NT2/D1 (cell line): Measurements from ENCODE around the gene NCL.
A peak's percentile ranks its signal among the peaks of the same experiment; 100 is the strongest.

Experiments
- DNase-seq: peaks from one replicate; pipeline ENCODE4 v3.0.0-alpha.2; 2011; ENCODE audit warnings: low read depth, low spot score
- H3K27me3 ChIP-seq: 2 replicates; pipeline ENCODE4 v1.6.0; 2011; ENCODE audit warnings: mild to moderate bottlenecking; ENCODE audit not compliant: insufficient read length, insufficient read depth
- H3K36me3 ChIP-seq: 2 replicates; pipeline ENCODE4 v1.6.1; 2011; ENCODE audit warnings: mild to moderate bottlenecking, low read length, mixed read lengths; ENCODE audit not compliant: insufficient read depth, insufficient read length
- H3K4me1 ChIP-seq: 2 replicates; pipeline ENCODE4 v1.5.1; 2011; ENCODE audit not compliant: insufficient read depth, insufficient read length
- H3K4me3 ChIP-seq: 2 replicates; pipeline ENCODE4 v1.5.1; 2011; ENCODE audit warnings: low read depth; ENCODE audit not compliant: insufficient read length
- H3K9ac ChIP-seq: 2 replicates; pipeline ENCODE4 v1.6.0; 2011; ENCODE audit warnings: low read depth; ENCODE audit not compliant: insufficient read length
- H3K9me3 ChIP-seq: 2 replicates; pipeline ENCODE4 v1.5.1; 2011; ENCODE audit warnings: mild to moderate bottlenecking, low read length; ENCODE audit not compliant: insufficient read depth
- SUZ12 ChIP-seq: IDR thresholded peaks from 2 replicates; pipeline ENCODE4 v1.6.1; 2011; ENCODE audit not compliant: insufficient read length, insufficient read depth; ENCODE audit errors: extremely low read depth
- YY1 ChIP-seq: IDR thresholded peaks from 2 replicates; pipeline ENCODE4 v1.6.1; 2011; ENCODE audit not compliant: insufficient read length, insufficient read depth
- ZNF274 ChIP-seq: IDR thresholded peaks from 2 replicates; pipeline ENCODE4 v1.6.1; 2011; ENCODE audit warnings: mild to moderate bottlenecking, low read depth, low read length

NCL gene, protein sequence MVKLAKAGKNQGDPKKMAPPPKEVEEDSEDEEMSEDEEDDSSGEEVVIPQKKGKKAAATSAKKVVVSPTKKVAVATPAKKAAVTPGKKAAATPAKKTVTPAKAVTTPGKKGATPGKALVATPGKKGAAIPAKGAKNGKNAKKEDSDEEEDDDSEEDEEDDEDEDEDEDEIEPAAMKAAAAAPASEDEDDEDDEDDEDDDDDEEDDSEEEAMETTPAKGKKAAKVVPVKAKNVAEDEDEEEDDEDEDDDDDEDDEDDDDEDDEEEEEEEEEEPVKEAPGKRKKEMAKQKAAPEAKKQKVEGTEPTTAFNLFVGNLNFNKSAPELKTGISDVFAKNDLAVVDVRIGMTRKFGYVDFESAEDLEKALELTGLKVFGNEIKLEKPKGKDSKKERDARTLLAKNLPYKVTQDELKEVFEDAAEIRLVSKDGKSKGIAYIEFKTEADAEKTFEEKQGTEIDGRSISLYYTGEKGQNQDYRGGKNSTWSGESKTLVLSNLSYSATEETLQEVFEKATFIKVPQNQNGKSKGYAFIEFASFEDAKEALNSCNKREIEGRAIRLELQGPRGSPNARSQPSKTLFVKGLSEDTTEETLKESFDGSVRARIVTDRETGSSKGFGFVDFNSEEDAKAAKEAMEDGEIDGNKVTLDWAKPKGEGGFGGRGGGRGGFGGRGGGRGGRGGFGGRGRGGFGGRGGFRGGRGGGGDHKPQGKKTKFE

DNA sequence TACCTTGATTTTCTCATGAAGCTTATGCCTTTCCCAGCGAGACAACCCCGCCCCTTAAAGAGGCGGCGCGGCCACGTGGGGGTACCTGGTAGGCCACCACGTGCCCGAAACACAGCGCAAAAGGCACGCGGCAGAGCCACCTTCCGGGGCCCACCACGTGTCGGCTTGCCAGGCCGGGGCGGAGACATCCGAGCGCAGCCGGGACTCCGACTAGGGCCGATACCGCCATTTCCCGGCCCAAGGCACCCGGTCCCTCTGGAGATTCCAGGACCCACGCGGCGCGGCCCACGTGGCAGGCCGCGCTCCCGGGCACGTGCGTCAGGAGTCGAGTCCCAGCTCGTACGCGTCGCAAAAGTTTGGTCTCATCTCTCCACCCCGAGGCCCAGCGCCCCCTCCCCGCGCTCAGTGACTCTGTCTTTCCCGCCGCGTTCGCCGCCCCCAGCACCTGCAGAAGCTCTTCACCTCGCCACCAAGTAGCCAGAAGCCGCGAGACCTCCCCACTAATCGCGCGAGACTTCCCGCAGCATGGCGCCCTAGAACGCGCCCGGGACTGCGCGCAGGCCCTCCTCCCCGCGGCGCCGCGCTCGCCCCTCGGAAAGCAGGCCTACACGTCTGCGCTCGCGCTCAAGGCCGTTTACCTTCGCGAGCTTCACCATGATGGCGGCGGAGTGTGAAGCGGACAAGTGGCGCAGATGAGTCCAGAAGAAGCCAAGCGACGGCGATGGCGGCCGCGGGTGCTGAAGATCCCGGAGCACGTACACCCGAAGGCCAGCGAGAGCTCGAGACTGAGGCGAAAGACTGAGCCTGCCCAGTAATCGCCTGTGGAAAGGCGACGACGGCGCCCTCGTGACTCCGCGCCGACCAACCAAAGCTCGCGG is at the start of gene NCL:
NCL (minus strand) TSS at position 787 of the 878 bp plus-strand sequence; CDS start at position 656, 131 bp downstream.
- Histone ChIP-seq H3K4me3 (peak within 1 kb of the TSS; percentile 99), H3K36me3 (peaks cover 51% of the 10 kb centered on the region), H3K27me3 (no peaks in the 10 kb centered on the region), H3K4me1 (peaks cover 10% of the 10 kb centered on the region), H3K9ac (peak within 1 kb of the TSS; percentile 100), H3K9me3 (no peaks in the 10 kb centered on the region)
- no peak for TF ChIP-seq YY1
- no peak for TF ChIP-seq ZNF274
- TF ChIP-seq SUZ12, result no peak
- DNase-seq, result peak; percentile 96

DNA sequence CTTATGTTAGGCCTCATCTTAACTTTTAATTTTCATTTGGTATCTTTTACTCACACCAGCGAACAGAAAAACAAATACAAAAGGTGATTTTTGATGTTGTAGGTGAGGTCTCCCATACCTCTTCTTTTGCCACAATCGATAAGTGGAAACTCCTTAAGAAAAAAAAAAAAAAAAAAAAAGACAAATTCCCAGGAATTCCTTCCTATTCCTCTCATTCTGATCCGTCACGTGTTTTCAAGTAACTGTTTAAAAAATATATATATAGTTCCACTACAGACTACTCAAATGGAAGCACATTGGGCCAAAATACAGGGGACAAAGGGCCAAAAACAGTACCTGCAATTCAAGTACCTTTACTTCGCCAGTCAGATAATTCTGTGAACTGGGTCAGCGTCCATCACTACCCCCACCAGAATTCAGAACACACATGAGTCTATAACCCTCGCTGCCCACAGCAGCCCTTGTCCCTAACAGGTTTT is 49.5 kb upstream of the NCL start:
- Histone ChIP-seq H3K9me3 (no peaks in the 10 kb centered on the region), H3K4me1 (no peaks in the 10 kb centered on the region), H3K27me3 (no peaks in the 10 kb centered on the region), H3K36me3 (no peaks in the 10 kb centered on the region), H3K4me3 (peak overlapping the region; percentile 86), H3K9ac (peak overlapping the region; percentile 99)
- no peak for DNase-seq
- TF ChIP-seq YY1 (no peak), ZNF274 (no peak), SUZ12 (no peak)

DNA sequence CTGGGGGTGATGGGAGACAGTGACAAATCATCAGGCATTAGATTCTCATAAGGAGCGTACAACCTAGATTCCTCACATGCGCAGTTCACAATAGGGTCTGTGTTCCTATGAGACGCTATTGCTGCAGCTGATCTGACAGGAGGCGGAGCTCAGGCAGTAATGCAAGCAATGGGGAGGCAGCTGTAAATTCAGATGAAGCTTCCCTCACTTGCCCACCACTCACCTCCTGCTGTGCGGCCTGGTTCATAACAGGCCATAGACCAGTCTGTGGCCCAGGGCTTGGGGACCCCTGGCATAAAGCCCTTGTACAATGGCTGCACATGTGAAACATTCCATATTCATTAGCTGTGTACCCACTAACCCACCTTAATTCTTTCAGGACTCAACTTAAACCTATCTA is 47.9 kb upstream of the NCL start:
- TF ChIP-seq SUZ12 (no peak), ZNF274 (no peak), YY1 (no peak)
- Histone ChIP-seq H3K4me1 (no peaks in the 10 kb centered on the region), H3K36me3 (peaks cover 4% of the 10 kb centered on the region), H3K9ac (no peak overlapping the region), H3K4me3 (no peak overlapping the region), H3K27me3 (no peaks in the 10 kb centered on the region), H3K9me3 (no peaks in the 10 kb centered on the region)
- no peak for DNase-seq

DNA sequence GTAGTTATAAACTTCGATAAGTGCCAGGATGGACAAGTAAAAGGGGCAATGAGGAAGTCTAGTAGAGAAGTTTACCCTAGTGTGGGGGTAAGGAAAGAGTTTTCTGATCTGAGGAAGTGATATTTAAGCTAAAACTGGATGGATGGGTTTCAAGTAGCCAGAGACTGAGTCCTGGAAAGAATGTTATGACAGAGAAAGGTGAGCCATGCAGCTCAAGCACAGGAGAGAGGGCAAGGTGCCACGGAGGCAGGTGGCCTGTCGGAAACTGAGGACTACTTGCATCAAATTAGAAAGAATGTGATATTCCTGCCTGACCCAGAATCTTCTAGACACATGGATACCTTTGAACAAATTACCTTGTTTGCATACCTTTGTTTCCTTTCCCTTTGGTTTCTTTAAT is 39.5 kb upstream of the NCL start:
- Histone ChIP-seq H3K4me3 (no peak overlapping the region), H3K9ac (no peak overlapping the region), H3K9me3 (no peaks in the 10 kb centered on the region), H3K36me3 (peaks cover 45% of the 10 kb centered on the region), H3K4me1 (no peaks in the 10 kb centered on the region), H3K27me3 (no peaks in the 10 kb centered on the region)
- no peak for DNase-seq
- no peak for TF ChIP-seq YY1
- no peak for TF ChIP-seq ZNF274
- TF ChIP-seq SUZ12, result no peak

DNA sequence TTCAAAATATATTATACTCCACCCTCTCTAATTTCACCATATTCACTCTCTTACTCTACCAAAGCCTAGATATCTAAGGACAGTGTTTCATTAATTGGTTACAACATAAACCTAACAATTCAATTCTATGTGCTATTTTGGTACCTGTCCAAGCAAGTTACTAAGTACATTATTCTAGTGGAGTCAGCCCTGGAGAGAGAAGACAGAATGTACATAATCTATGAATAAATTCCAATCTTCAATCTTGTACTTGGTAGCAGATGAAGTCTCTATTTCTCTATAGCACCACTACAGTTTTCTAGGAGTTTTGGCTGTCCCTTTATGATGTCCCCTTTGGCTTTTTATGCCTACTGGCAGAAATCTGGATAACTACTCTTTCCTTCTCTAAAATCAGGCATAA is 38.3 kb upstream of the NCL start:
- Histone ChIP-seq H3K9ac (no peak overlapping the region), H3K4me1 (no peaks in the 10 kb centered on the region), H3K9me3 (no peaks in the 10 kb centered on the region), H3K36me3 (peaks cover 44% of the 10 kb centered on the region), H3K27me3 (no peaks in the 10 kb centered on the region), H3K4me3 (no peak overlapping the region)
- TF ChIP-seq ZNF274, result no peak
- TF ChIP-seq SUZ12, result no peak
- TF ChIP-seq YY1, result no peak
- no peak for DNase-seq

DNA sequence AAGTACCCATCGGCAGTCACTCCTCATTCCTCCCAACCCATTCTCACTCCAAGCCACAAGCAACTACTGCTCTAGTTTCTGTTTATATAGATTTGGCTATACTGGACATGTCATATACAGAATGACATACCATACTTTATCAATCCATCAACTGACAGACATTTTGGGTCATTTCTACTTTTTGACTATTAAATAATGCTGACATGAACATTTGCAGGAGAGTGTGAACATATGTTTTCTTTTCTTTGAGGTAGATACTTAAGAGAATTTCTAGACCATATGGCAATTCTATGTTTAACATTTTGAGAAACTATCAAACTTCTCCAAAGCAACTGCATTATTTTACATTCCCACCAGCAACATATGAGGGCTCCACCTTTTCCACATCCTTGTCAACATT is 33.4 kb upstream of the NCL start:
- H3K27me3 ChIP-seq, result no peaks in the 10 kb centered on the region
- TF ChIP-seq SUZ12 (no peak), ZNF274 (no peak), YY1 (no peak)
- H3K9me3 ChIP-seq, result no peaks in the 10 kb centered on the region
- H3K4me1 ChIP-seq, result no peaks in the 10 kb centered on the region
- DNase-seq, result no peak
- H3K36me3 ChIP-seq, result peaks cover 15% of the 10 kb centered on the region
- H3K9ac ChIP-seq, result no peak overlapping the region
- no peak overlapping the region for H3K4me3 ChIP-seq

DNA sequence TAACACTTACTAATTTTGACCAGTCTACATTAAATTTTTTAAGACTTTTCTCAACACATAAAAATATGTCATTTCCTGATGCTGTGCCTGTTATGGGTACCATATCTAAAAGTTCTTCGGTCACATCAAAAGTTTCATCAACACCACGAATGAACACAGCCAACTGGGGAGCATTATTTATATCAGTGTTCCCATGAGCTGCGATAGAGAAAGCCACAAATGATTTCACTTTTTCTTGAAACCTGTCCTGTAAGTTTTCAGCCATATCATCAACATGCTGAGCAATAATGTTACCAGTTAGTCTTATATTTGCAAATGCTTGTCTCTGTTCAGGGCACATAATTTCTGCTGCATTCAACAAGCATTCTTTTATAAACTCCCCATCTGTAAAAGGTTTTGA is 30.4 kb upstream of the NCL start:
- H3K27me3 ChIP-seq, result no peaks in the 10 kb centered on the region
- H3K4me1 ChIP-seq, result no peaks in the 10 kb centered on the region
- H3K4me3 ChIP-seq, result no peak overlapping the region
- H3K9me3 ChIP-seq, result peaks cover 5% of the 10 kb centered on the region; the same call in 1 of the 2 replicates
- no peak for DNase-seq
- H3K36me3 ChIP-seq, result peaks cover 11% of the 10 kb centered on the region
- TF ChIP-seq YY1 (no peak), SUZ12 (no peak), ZNF274 (no peak)
- H3K9ac ChIP-seq, result no peak overlapping the region
